H9 (cell line): Measurements from ENCODE around the gene CYB5A. TPM values are rescaled to one million over a fixed set of nuclear protein-coding genes. Genes with fewer than 3 reads are reported as not detected.

Experiments used
- DNase-seq: peaks from one replicate; pipeline ENCODE4 v3.0.0-alpha.2; 2017
- H2AFZ ChIP-seq: one replicate; pipeline ENCODE4 v1.6.1; 2013; ENCODE audit warnings: mild to moderate bottlenecking, low read length, control low read depth, moderate library complexity
- H2AK5ac ChIP-seq: 2 replicates; pipeline ENCODE4 v1.6.1; 2013; ENCODE audit warnings: low read length, control low read depth, mixed read lengths; ENCODE audit not compliant: insufficient read length
- H2BK120ac ChIP-seq: one replicate; pipeline ENCODE4 v1.6.1; 2013; ENCODE audit warnings: low read depth, mild to moderate bottlenecking, low read length, control low read depth, inconsistent platforms; ENCODE audit not compliant: poor library complexity, severe bottlenecking
- H2BK12ac ChIP-seq: 2 replicates; pipeline ENCODE4 v1.6.1; 2013; ENCODE audit warnings: low read length, control low read depth, mixed read lengths, low read depth; ENCODE audit not compliant: insufficient read length
- H2BK15ac ChIP-seq: 2 replicates; pipeline ENCODE4 v1.6.1; 2013; ENCODE audit warnings: low read depth, low read length, control low read depth
- H2BK20ac ChIP-seq: one replicate; pipeline ENCODE4 v1.6.1; 2013; ENCODE audit warnings: low read depth, mild to moderate bottlenecking, low read length, control low read depth, inconsistent platforms; ENCODE audit not compliant: poor library complexity, severe bottlenecking
- H2BK5ac ChIP-seq: 2 replicates; pipeline ENCODE4 v1.6.1; 2013; ENCODE audit warnings: low read length, control low read depth, mixed read lengths; ENCODE audit not compliant: insufficient read length
- H3K14ac ChIP-seq: 2 replicates; pipeline ENCODE4 v1.6.1; 2013; ENCODE audit warnings: low read length, control low read depth; ENCODE audit not compliant: insufficient read depth
- H3K18ac ChIP-seq: 2 replicates; pipeline ENCODE4 v1.6.1; 2013; ENCODE audit warnings: low read depth, mild to moderate bottlenecking, mixed read lengths, low read length, control low read depth; ENCODE audit not compliant: insufficient read length
- H3K23ac ChIP-seq: 2 replicates; pipeline ENCODE4 v1.6.1; 2013; ENCODE audit warnings: low read length, control low read depth, mixed read lengths, low read depth; ENCODE audit not compliant: insufficient read length
- H3K23me2 ChIP-seq: 2 replicates; pipeline ENCODE4 v1.6.1; 2013; ENCODE audit warnings: low read depth, mild to moderate bottlenecking, mixed read lengths, low read length, control low read depth; ENCODE audit not compliant: insufficient read length, poor library complexity, severe bottlenecking
- H3K27ac ChIP-seq: 2 replicates; pipeline ENCODE4 v1.5.1; 2013; ENCODE audit warnings: low read length, control low read depth, mixed read lengths, low read depth; ENCODE audit not compliant: insufficient read length
- H3K27me3 ChIP-seq: 2 replicates; pipeline ENCODE4 v1.6.1; 2013; ENCODE audit warnings: low read length, control low read depth, inconsistent platforms; ENCODE audit not compliant: insufficient read depth
- H3K4ac ChIP-seq: 2 replicates; pipeline ENCODE4 v1.6.1; 2013; ENCODE audit warnings: low read depth, mild to moderate bottlenecking, control low read depth, inconsistent platforms, low read length, moderate library complexity
- H3K4me1 ChIP-seq: 2 replicates; pipeline ENCODE4 v1.6.1; 2013; ENCODE audit warnings: low read length, control low read depth, inconsistent platforms; ENCODE audit not compliant: insufficient read depth
- H3K4me2 ChIP-seq: 2 replicates; pipeline ENCODE4 v1.6.1; 2013; ENCODE audit warnings: low read length, control low read depth, mixed read lengths; ENCODE audit not compliant: insufficient read length, insufficient read depth
- H3K56ac ChIP-seq: 2 replicates; pipeline ENCODE4 v1.6.1; 2013; ENCODE audit warnings: low read depth, mild to moderate bottlenecking, mixed read lengths, low read length, control low read depth; ENCODE audit not compliant: insufficient read length
- H3K79me1 ChIP-seq: 2 replicates; pipeline ENCODE4 v1.6.1; 2013; ENCODE audit warnings: low read depth, mild to moderate bottlenecking, moderate library complexity, low read length, control low read depth, inconsistent platforms; ENCODE audit not compliant: insufficient read depth, poor library complexity, severe bottlenecking
- H3K79me2 ChIP-seq: 2 replicates; pipeline ENCODE4 v1.6.1; 2013; ENCODE audit warnings: low read length, control low read depth, inconsistent platforms; ENCODE audit not compliant: insufficient read depth
- H3K9ac ChIP-seq: 2 replicates; pipeline ENCODE4 v1.6.1; 2013; ENCODE audit warnings: low read length, control low read depth, mixed read lengths; ENCODE audit not compliant: insufficient read length; ENCODE audit errors: extremely low read depth
- H3K9me3 ChIP-seq: one replicate; pipeline ENCODE4 v1.6.1; 2013; ENCODE audit warnings: low read depth, low read length, inconsistent platforms; ENCODE audit not compliant: control insufficient read depth
- H3T11ph ChIP-seq: one replicate; pipeline ENCODE4 v1.6.1; 2013; ENCODE audit warnings: mild to moderate bottlenecking, low read length, control low read depth, inconsistent platforms
- H4K20me1 ChIP-seq: one replicate; pipeline ENCODE4 v1.6.1; 2013; ENCODE audit not compliant: control insufficient read depth, insufficient read length, insufficient read depth
- H4K5ac ChIP-seq: 2 replicates; pipeline ENCODE4 v1.6.1; 2013; ENCODE audit warnings: low read depth, mild to moderate bottlenecking, mixed read lengths, low read length, control low read depth; ENCODE audit not compliant: insufficient read length
- H4K8ac ChIP-seq: replicated peaks from 2 replicates; pipeline ENCODE4 v1.6.1; 2013; ENCODE audit warnings: low read length, control low read depth, mixed read lengths, low read depth; ENCODE audit not compliant: insufficient read length
- H4K91ac ChIP-seq: 2 replicates; pipeline ENCODE4 v1.6.1; 2013; ENCODE audit warnings: low read depth, mild to moderate bottlenecking, moderate library complexity, mixed read lengths, low read length, control low read depth; ENCODE audit not compliant: insufficient read length
- H3K27ac Mint-ChIP-seq, 3 experiments: 2 replicates in 2 of 3; 3 replicates in 1 of 3; pipeline ENCODE4 v1.8.0; 2020 to 2021; ENCODE audit warnings: mixed read lengths in 3 of 3, mild to moderate bottlenecking in 1 of 3, moderate library complexity in 1 of 3
- H3K27me3 Mint-ChIP-seq: 2 replicates; pipeline ENCODE4 v1.8.0; 2021; ENCODE audit warnings: low read depth, mild to moderate bottlenecking, moderate library complexity, mixed read lengths
- H3K36me3 Mint-ChIP-seq, 3 experiments: 2 replicates in 2 of 3; 3 replicates in 1 of 3; pipeline ENCODE4 v1.8.0; 2020 to 2021; ENCODE audit warnings: low read depth in 3 of 3, mixed read lengths in 3 of 3; ENCODE audit not compliant: insufficient read depth in 1 of 3
- H3K4me1 Mint-ChIP-seq, 2 experiments: 2 replicates each; pipeline ENCODE4 v1.8.0; 2020; ENCODE audit warnings: mixed read lengths in 2 of 2
- H3K4me3 Mint-ChIP-seq, 2 experiments: 2 replicates in 1 of 2; 3 replicates in 1 of 2; pipeline ENCODE4 v1.8.0; 2020 to 2021; ENCODE audit warnings: mild to moderate bottlenecking in 2 of 2, mixed read lengths in 2 of 2, moderate library complexity in 1 of 2
- H3K9me3 Mint-ChIP-seq, 2 experiments: 2 replicates in 1 of 2; 3 replicates in 1 of 2; pipeline ENCODE4 v1.8.0; 2020; ENCODE audit warnings: mild to moderate bottlenecking in 2 of 2, mixed read lengths in 2 of 2, moderate library complexity in 1 of 2
- CTCF ChIP-seq: fragments of 200-600 bp; sonication (generic); conservative IDR thresholded peaks from 3 replicates; pipeline ENCODE4 v1.8.0; 2021; ENCODE audit warnings: antibody characterized with exemption, mild to moderate bottlenecking
- WGBS: extraction: QIAGEN DNeasy Blood & Tissue Kit; methylation state at CpG from one replicate; pipeline ENCODE4 v1.1.7; 2013; ENCODE audit warnings: missing lambda C conversion rate, low lambda C conversion rate, mixed read lengths; ENCODE audit not compliant: insufficient read length; ENCODE audit errors: extremely low coverage; 5-methylcytosine and 5-hydroxymethylcytosine counted together
- total RNA-seq: library from RNA; stranded (reverse); gene quantifications from 2 replicates; pipeline ENCODE4 v1.2.1, GENCODE V29; 2021

Gene CYB5A
- total RNA-seq, 1 experiment from 2014 or later: 93.2 TPM

- Histone ChIP-seq H3T11ph (no peak overlapping the region), H4K20me1 (no peaks in the 10 kb centered on the region), H2BK15ac (no peak overlapping the region), H3K23me2 (peaks cover 2% of the 10 kb centered on the region), H3K27me3 (no peaks in the 10 kb centered on the region), H2BK120ac (no peak overlapping the region), H2AFZ (no peak overlapping the region), H3K4ac (no peak overlapping the region), H2BK20ac (no peak overlapping the region), H4K5ac (no peak overlapping the region), H3K14ac (no peak overlapping the region), H2AK5ac (no peak overlapping the region), H4K91ac (no peak overlapping the region), H3K4me1 (peaks cover 13% of the 10 kb centered on the region; the same call in 1 of the 2 replicates), H3K9me3 (peaks cover 4% of the 10 kb centered on the region), H3K23ac (no peak overlapping the region), H3K4me2 (no peak overlapping the region), H3K27ac (no peak overlapping the region), H3K56ac (no peak overlapping the region), H3K79me1 (no peaks in the 10 kb centered on the region), H3K79me2 (peaks cover 14% of the 10 kb centered on the region; the same call in 1 of the 2 replicates), H2BK12ac (no peak overlapping the region), H4K8ac (no peak overlapping the region), H3K18ac (no peak overlapping the region), H2BK5ac (no peak overlapping the region), H3K9ac (no peak overlapping the region)
- H3K4me3 Mint-ChIP-seq: peak overlapping the region; percentile 87 to 96
- H3K27ac Mint-ChIP-seq: no peak overlapping the region
- H3K4me1 Mint-ChIP-seq: peaks cover 32 to 33% of the 10 kb centered on the region in 2 experiments
- H3K36me3 Mint-ChIP-seq: peaks cover 0 to 2% (median 0%) of the 10 kb centered on the region in 3 experiments; a peak in 3 of 7 replicates
- H3K9me3 Mint-ChIP-seq: no peaks in the 10 kb centered on the region; a peak in 3 of 5 replicates
- DNase-seq: no peak
- H3K27me3 Mint-ChIP-seq: peaks cover 3% of the 10 kb centered on the region
- no peak for TF ChIP-seq CTCF
- WGBS: no CpG with 5 or more reads among the region's 7 CpGs
These were observed 1.7 kb downstream of the CYB5A start for GRCh38 chr18:74290021-74290420.
